ENCODE results near the gene RXRA.

The RXRA gene

DNA sequence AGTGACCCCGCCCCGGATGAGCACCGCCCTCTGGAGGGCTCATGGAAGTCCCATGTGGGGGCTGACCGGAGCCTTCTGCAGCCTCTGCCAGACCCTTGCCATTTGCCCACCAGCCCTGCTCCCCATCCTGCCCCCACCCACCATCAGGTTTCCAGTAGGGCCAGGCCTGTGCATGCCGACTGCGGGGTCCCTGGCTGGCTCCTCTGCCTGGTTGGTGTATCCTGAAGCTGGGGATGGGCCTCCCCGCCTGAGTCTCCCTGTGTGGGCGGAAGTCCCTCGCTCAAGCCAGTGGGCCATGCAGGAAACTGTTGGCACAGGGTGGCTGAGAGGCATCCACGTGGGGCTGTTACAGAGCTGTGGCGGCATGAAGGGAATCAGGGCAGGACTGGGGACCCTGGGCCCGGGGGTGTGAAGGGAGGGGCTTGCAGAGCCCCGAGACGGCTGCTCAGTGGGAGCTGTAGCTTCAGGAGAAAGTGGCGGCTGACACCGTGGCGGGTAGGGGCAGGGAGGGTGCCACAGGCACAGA is 88.7 kb downstream of the RXRA start:
- DNase-seq (ENCODE audit: low read depth in 3 of 3), result no peak

DNA sequence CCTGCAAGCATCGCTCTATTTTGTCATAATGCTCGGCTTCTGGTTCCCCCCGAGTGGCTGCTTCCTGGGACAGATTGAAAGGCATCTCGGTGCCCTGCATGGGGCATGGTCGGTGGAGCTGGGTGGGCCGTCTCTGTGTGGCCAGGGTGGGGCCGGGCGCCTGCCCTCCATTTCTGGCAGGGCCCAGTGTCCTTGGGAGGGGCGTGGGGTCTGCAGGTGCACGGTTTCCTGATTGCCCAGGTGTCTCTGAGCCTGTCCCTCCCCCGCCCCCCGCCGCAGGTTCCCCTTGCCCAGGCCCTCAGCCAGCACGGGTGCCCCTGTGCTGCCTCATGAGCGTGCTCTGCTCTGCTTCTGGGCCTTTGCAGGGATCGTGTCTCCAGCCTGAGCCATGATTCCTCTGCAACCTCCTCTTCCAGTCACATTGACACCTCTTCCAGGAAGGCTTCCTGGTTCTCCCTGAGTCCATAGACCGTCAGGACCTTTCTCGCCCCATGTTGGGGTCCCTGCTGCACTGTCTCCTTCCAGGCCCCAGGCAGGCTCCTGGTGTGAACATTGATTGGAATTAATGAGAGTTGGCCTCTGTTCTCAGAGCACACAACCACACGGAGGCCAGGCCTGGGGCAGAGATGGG is 90.2 kb downstream of the RXRA start:
- no peak for DNase-seq (ENCODE audit: low read depth in 3 of 3)

DNA sequence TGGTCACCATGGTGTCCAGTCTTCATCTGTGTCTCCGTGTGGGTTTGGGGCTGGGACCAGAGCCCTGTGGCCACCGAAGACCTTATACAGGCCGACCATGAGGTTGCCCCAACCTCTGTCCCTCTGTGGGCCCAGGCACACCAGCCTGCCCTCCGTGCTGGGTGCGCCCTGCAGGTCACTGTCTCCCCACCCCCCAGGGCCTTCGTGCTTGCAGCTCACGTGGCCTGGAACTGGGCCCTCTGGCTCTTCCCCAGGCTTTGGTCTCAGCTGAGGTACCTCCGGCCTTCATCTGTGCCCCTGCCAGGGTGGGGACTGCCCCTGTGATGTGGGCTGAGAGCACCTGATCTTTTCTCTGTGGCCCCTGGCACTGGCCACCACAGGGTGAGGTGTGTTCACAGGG is 92.1 kb downstream of the RXRA start:
- DNase-seq (ENCODE audit: low read depth in 3 of 3), result no peak

DNA sequence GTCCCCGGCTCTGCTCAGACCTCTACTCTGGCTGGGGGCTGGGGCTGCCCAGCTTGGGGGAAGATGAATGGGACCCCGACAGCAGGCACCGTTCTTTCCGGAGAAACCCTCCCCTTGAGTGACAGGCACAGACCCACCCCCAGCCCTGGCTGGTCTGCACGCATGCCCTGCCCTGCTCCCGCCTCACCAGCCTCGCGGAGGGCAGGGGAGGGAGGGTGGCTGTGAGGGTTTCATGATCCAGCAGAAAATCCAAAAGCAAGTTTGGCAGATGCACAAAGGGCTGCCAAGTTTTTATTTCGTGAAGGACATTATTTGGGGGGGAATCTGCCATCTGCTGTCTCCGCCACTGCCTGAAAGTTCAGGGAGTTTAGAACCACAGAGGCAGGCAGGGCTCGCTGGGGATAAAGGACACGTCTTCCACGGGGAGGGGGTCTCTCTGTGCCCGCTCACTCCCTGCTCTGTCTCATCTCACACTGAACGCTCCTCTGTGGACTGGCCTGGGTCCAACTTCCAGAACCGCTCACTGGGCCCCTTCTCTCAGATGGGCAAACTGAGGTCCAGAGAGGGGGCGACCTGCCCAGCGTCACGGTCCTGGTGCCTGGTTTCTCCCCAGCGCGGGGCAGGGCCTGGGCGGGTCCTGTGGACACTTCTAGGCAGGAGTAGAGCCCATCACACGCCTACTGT is 92.9 kb downstream of the RXRA start:
- DNase-seq (ENCODE audit: low read depth in 3 of 3), result no peak

DNA sequence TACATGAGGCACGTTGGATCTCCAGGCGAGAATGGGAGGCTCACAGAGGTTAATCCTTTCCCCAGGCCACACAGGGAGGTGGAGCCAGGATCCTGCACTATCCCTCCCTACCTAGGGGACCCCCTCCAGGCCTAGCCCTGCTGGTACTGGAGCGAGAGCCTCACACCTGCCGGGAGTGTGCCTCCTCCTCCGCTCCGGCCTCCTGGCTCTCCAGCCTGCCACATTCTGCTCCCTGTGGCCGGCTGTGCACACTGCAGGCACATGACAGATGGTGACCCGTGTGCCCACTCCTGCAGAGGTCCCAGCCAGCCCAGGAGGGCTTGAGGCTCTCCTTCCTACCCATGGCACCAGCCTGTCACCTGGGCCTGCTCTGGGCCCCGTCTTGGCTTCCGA is 93.4 kb downstream of the RXRA start:
- DNase-seq (ENCODE audit: low read depth in 3 of 3), result no peak

DNA sequence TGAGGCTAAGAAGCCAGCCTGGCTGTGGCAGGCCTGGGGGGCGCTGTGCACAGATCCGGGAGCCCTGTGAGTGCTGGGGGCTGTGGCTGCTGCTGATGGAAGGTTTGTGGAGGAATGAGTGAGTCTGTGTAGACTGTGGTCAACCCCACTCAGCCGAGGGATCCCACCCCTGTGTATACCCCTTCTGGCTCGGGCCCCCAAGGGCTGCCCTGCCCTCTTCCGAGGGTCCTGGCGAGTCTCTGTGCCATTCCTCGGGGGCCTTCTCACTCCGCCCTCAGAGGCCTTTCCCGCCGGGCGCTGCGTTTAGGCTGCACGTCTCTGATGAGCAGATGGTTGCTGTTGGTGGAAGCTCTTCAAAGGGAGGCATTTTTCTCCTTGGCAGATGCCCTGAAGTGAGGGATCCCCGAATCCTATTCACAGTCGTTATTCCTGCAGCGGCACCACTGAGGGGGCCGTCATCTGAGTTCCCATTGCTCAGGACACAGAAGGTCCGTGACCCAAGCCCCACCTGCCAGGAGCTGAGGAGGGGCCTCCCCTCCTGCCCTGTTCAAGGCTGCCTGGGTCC is 94.1 kb downstream of the RXRA start:
- no peak for DNase-seq (ENCODE audit: low read depth in 3 of 3)

DNA sequence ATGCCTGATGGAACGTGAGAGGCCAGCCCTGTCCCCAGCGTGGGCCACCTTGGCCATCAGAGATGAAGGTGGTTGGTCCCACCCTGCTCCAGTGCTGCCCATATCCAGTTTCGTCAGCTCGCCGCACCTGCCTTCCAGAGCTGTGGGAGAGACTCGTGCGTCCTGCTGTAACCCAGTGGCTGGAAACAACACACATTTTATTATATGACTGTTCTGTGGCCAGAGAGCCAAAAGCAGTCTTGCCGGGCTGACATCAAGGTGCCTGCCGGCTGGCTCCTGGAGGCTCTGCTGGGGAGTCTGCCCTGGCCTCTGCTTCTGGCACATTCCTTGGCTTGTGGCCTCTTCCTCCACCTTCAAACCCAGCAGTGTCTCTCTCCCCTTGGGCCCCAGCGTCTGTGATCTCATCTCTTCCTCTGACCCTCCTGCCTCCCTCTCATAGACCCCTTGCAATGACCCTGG is 94.7 kb downstream of the RXRA start:
- no peak for DNase-seq (ENCODE audit: low read depth in 3 of 3)

DNA sequence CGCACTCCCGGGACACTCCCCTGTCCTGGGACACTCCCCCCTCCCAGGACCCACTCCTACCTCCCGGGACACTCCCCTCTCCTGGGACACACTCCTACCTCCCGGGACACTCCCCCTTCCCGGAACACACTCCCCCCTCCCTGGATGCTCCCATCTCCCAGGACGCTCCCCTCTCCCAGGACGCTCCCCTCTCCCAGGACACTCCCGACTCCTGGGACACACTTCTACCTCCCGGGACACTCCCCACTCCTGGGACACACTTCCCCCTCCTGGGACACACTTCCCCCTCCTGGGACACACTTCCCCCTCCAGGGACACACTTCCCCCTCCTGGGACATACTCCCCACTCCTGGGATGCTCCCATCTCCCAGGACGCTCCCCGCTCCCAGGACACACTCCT is 95.6 kb downstream of the RXRA start:
- DNase-seq (ENCODE audit: low read depth in 3 of 3), result no peak

DNA sequence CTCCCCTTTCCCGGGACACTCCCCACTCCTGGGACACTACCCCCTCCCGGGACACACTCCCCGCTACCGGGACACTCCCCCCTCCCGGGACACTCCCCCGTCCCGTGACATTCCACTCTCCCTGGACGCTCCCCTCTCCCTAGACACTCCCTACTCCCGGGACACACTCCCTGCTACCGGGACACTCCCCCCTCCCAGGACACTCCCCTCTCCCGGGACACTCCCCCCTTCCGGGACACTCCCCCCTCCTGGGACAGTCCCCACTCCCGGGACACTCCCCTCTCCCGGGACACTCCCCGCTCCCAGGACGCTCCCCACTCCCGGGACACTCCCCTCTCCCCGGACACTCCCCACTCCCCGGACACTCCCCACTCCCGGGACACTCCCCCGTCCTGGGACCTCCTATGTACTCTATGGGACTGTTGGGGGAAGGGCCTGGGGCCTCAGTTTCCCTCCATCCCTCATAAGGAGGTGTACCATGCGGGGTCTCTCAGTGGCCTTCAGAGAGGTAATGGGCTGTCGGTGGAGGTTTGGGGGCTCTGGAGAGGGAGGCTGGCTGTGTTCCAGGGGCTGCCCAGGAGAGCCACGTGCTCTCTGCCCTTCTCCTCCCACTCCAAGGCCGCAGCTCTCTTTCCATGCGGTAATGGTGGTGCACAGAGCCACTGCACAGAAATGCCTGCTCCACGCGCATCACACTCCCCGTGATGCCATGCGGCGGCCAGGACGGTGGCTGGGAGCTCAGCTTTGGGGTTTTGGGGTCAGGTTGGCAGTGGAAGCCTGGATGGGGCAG is 96.2 kb downstream of the RXRA start:
- DNase-seq (ENCODE audit: low read depth in 3 of 3), result no peak

DNA sequence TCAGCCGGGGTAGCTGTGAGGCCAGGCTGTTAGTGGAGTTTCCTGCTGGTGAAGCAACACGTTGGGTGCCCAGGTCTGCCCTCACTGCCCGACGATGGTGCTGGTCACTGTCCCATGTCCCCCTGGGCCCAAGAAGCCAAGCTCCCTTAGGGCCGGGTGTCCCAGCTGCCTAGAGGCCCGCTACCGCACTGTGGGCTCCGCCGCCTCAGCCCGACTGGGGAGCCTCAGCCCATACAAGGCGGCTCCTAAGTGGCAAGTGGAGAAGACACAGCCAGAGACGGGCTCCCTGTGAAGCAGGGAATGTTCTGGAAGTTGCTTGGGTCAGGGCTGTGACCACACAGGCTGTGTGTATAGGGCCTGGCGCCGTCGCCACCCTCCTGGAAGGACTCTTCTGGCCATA is 96.9 kb downstream of the RXRA start:
- DNase-seq (ENCODE audit: low read depth in 3 of 3), result no peak

DNA sequence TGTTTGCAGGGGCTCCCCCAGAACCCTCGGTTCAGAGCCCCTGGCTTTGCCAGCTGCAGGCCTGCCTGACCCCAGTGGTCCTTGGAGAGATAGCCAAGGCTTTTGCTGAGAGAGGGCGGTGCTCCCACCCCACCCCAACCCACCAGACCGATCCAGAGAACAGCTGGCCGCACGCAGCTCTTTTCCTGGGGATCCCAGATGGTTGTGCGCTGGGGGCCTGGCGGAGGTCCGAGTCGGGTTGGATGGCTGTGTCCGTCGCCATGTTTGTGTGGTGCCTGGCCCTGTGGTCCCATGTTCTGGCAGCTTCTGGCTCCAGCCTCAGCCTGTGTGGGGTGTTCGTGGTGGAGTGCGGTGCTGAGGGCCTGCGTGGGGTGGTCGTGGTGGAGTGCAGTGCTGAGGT is 97.5 kb downstream of the RXRA start:
- DNase-seq (ENCODE audit: low read depth in 3 of 3), result no peak

DNA sequence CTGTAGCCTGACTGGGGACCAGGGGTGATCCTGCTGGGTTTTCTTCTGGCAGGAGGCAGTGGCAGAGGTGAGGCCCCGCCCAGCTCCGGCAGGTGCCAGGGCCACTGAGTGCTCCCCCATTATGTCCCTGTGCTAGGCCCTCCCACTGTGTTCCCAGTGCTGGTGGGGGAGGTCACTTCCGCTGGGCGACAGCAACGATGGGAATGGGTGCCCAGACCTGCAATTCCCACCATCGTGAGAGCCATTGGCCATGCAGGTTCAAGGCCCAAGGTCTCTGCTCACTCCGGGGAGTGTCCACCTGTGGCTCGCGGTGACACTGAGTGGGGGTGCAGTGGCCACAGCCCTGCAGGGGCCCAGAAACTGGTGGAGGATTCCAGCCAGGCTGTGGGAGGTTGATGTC is 98.6 kb downstream of the RXRA start:
- no peak for DNase-seq (ENCODE audit: low read depth in 3 of 3)

DNA sequence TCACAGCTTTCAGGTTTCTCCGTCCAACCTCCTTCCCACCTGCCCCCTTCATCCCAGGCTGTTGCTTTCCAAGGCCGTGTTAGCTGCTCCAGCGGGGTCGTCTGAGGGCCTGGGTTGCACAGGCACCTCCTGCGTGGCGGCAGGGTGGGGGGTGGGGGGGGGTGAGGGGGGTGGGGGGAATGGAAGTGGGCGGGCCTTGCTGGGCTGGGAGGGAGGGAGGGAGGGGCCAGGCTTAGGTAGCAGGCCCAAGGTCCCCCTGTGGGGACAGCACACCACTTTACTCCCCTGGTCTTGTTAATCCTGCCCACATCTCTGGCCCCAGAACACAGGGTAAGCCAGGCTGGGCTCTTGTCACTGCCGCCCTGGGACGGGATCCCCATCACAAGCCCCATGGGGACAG is 99.1 kb downstream of the RXRA start:
- no peak for DNase-seq (ENCODE audit: low read depth in 3 of 3)

DNA sequence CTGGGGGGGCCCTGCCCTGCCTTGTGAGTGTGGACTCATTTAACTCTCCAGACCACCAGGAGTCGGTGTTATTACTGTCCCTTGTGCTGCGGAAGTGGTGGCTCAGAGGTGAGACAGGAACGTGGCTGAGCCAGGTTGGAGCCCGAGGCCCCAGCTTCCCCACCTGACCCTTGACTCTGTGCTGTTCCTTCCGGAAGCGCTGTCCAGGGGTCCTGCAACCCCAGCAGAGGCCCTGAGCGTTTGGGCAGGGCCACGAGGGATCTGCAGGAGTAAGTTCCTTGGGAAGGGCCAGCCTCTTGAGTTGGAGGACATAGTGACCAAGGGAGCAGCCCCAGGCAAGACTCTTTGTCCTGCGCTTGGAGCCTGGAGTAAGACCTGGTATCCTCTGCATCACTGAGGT is 99.6 kb downstream of the RXRA start:
- no peak for DNase-seq (ENCODE audit: low read depth in 3 of 3)

DNA sequence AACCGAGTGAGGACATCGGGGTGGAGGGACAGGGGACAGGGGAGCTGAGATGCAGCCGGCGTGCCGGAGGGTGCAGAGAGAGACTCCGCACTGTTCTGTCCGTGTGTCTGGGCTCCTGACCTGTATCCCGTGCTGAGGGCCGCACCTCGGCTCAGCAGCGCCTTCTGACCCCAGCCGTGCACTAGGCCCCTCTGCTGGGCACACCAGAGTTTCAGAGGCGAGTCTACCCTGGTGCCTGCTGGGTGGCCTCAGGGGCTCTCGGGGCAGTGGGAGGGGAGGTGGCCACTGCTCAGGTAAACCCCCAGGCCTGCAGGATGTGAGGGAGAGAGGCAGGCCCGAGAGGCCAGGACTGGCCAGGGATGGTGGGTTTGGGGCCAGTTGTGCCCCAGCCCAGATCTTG is 100.2 kb downstream of the RXRA start:
- DNase-seq (ENCODE audit: low read depth in 3 of 3), result no peak

DNA sequence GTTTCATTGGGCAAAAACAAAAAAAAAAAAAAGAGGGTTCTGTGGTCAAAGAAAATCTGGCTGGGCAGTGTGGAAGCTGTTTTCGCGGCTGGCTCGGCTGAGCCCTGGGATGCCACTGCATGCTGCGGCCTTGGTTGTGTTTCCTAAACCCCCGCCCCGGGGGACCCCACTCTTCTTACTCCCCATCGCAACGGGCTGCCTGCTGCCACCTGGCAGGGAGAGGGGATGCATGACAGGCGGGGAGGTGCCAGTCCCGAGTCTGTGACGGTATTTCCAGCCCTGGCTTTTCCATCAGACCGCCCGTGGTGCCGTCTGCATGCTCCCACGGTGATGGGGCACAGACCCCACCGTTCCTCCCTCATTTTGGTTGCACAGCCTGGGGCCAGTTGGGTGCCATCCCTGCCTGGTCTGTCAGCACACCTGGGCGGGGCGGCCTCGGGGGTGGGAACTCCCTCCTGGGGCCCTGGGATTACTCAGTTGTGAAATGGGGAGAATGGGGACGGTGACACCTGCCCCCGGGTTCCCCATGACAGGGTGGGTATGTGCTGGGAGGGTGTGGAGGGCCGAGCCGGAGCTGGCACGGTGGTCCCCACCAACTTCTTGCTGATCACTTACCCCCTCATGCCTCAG is 101.0 kb downstream of the RXRA start:
- no peak for DNase-seq (ENCODE audit: low read depth in 3 of 3)

DNA sequence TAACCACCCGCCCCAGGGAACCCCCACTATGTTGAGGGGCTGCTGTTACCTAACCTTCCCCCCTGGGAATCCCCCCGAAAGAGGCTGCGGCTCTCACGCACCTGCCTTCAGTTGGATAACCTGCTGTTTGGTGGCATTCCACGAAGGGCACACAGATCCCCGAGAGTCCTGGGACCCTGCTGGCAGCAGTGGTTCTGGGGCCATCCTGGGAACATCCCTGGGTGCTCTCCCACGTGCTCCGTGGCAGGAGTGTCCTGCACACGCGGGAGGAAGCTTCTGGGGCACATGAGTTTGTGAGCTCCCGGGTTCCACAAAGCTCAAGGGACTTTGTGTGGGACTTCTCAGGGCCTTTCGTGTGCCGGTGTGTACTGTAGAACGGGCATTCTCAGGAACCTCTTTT is 102.3 kb downstream of the RXRA start:
- no peak for DNase-seq (ENCODE audit: low read depth in 3 of 3)

DNA sequence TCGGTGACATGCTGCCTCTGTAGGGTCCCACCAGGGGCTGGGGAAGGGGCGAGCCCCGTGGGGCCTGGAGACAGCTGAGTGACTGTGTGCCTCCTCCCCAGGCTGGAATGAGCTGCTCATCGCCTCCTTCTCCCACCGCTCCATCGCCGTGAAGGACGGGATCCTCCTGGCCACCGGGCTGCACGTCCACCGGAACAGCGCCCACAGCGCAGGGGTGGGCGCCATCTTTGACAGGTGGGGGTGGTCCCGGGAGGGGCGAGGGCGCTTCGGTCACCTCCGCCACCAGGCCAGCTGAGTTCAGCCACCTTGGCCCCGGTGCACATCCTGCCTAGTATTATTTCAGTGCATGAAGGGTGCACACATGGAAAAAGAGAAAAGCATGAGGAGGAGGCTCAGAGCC is 102.8 kb downstream of the RXRA start:
- DNase-seq (ENCODE audit: low read depth in 3 of 3), result no peak

DNA sequence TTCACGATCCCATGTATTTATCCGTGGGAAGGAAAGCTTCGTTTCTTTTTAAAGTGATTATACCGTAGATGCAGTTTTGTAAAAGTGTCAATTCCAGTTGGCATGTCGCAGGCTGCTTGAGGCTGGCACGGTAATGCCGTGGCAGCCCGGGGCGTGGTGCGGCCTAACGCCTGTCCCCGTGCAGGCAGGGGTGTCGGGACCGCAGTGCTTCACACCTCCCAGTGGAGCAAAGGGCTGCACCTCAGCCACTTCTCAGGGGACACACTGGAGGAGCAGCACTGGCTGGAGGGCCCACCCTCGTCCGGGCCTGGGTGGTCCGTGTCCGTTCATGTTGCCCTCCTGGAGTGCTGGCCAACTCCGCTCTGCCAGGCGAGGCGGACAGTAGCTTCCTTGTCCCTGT is 103.2 kb downstream of the RXRA start:
- DNase-seq (ENCODE audit: low read depth in 3 of 3), result no peak

DNA sequence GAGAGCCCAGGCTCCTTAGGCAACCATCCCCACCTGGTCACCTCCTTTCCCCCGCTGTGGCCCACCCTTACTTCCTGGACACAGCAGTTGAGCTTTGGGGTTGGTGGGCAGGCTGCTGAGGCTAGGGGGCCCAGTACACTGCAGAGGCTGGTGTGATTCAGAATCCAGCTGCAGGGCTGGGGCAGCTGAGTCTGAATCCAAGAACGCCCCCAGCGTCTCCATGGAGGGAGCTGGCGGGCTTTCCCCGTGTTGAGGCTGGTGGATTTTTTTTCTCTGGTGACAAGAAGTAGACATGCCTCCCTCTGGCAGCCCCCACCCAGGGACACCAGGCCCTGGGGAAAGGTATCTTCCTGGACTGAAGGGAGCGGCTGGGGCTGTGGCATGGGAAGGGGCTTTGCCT is 104.8 kb downstream of the RXRA start:
- DNase-seq (ENCODE audit: low read depth in 3 of 3), result no peak

DNA sequence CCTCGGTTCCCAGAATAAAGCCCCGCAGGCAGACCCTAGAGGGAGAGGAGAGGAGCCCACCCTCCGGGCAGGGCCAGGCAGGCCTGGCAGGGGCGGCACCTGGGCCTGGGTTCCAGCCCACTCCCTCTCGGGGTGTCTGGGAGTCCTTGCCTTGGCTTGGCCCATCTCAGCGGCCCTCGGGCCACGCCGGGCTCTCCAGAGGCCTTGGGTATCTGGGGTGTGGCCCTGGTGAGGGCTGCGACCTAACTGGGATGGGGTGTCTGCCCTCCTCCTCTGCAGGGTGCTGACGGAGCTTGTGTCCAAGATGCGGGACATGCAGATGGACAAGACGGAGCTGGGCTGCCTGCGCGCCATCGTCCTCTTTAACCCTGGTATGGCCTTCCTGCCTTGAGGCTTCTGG is 105.4 kb downstream of the RXRA start:
- no peak for DNase-seq (ENCODE audit: low read depth in 3 of 3)

DNA sequence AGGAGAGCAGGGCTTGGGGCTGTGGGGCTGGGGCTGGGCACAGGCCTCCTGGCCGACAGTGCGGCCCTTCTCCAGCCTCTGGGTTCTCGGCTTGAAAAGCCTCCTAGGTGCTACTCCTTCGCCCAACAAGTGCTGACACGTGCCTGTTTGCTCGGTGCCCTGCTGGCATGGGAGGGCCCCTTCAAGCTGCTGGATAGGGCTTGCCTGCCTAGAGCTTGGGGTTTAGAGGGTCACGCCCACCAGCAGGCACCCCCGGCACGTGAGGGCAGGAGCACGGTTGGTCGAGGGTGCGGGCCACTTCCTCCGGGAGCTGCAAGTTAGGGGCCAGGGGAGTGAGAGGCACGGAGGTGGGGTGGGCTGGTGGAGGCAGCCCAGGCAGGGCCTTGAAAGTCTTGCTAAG is 106.2 kb downstream of the RXRA start:
- no peak for DNase-seq (ENCODE audit: low read depth in 3 of 3)
